GM19035 (cell line): ENCODE measurements around the gene CTAG2.
"Not testable (repeated sequence)": the region's sequence is repeated elsewhere in the genome, so short reads cannot be mapped to it uniquely, and the experiment has no call there.

Source experiments
- ATAC-seq: cut with Tn5 transposase; IDR thresholded peaks from one replicate; pipeline ENCODE4 v1.9.1; 2021; ENCODE audit not compliant: unreplicated experiment

Gene CTAG2

DNA sequence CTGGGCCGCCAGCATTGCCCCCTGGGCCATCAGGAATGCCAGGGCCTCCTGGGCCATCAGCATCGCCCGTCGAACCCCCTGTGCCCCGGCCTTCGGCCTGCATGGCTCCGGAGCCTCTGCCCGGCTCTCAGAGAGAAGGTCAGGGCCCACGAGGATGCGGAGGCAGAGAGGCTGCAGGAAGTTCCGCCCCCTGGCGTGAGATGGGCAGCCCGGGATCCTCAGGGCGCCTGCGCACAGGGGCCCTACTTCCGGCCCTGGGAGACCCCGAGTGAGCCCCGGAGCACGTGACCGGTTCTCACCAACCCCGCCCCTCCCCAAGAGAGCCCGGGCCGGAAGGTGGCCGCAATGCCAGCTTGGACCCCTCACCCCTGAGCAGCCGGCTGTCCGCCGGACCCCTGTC is at the start of gene CTAG2:
Gene CTAG2, minus strand, starts transcription at position 167 of the 400 bp plus-strand sequence. Its CDS starts 64 bp downstream, at position 103.
- not testable (repeated sequence) for ATAC-seq

- ATAC-seq = no peak
Measured at GRCh38 chrX:154698630-154699248, 45.4 kb upstream of the CTAG2 start.

DNA sequence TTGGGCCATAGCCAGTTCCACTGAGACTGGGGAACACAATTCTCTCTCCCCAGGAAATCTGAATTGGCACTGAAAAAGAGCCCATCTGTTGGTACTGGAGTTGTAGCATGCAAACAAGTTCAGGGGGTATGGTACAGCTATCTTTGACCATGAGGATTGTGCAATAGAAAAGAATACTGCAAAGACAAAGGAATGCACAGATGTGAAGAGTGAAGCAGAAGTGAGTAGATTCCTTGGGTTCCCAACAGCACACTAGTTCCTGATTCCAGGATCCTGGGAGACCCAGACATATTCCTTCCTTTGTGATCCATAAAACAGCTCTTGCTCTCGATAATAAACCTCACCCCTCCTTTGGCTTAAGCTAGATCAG is 43.3 kb upstream of the CTAG2 start:
- no peak for ATAC-seq

DNA sequence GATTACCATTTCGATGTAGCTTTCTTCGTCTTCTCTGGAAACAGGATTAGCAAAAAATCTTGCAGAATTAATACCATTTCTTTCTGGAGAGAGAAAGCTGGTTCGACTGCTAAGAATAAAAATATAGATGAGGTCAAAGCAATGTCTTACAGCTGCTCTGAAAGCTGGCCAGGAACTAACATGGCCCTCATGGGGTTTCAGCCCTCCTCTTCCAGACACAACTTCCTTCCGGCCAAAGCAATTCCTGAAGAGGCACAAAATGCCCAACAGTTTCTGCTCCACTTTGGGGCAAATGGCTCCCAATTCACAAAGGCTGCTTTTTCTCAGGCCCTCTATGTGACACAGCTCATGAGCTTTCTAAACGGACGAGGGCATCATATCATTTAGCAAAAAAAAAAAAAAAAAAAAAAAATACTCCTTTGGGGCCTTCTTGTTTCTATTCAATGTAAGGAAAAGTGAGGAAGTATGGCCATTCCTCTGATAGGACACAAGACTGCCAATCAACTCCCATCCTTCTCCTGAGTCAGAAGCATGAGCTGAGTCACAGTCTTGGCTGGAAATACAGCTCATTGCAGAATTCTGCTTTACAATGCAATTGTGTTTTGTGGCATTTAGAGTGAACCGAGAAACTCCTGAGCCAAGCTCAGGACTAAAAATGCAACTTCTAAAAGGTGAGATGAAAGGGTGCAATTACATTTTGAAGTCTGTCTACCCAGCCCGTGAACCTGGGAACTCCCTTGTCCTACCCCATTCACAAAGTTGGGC is 42.7 kb upstream of the CTAG2 start:
- no peak for ATAC-seq

DNA sequence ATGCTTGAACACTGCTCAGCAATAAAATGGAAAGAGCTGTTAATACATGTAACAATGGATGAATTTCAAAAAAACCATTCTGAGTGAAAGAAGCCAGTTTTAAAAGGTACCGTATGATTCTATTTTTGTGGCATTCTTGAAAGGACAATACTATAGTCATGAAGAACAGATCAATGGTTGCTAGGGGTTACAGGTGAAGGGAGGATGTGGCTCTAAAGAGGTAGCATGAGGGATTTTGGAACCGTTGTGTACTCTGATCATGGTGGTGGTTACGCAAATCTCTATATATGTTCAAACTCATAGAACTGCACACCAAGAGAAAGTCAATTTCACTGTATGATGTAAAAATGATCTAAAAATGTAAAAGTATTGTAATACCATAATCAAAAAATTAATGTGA is 40.0 kb upstream of the CTAG2 start:
- ATAC-seq = no peak

GRCh38 chrX:154690438-154690837 is 37.1 kb upstream of the CTAG2 start:
- ATAC-seq = not testable (repeated sequence)

DNA sequence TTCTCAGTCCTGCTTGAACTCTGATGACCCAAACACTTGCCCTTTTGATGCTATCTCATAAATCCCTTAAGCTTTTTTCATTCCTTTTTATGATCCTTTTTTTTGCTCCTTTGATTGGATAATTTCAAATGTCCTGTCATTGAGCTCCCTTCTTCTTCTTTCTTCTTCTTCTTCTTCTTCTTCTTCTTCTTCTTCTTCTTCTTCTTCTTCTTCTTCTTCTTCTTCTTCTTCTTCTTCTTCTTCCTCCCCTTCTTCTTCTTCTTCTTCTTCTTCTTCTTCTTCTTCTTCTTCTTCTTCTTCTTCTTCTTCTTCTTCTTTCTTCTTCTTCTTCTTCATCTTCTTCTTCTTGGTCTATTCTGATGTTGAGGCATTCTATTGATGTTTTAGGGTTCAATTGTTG is 18.7 kb upstream of the CTAG2 start:
- not testable (repeated sequence) for ATAC-seq

GRCh38 chrX:154670848-154671247 is 17.5 kb upstream of the CTAG2 start:
- ATAC-seq = not testable (repeated sequence)

DNA sequence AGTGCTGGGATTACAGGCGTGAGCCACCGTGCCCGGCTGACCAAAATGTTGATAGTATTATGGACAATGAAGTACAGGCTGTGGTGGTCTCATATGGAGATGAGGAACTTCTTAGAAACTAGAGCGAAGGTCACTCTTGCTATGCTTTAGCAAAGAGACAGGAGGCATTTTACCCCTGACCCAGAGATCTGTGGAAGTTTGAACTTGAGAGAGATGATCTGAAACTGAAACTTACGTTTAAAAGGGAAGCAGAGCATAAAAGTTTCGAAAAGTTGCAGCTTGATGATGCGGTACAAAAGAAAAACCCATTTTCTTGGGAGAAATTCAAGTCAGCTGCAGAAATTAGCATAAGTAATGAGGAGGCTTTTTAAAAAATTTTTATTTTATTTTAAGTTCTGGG is 8.5 kb upstream of the CTAG2 start:
- no peak for ATAC-seq

DNA sequence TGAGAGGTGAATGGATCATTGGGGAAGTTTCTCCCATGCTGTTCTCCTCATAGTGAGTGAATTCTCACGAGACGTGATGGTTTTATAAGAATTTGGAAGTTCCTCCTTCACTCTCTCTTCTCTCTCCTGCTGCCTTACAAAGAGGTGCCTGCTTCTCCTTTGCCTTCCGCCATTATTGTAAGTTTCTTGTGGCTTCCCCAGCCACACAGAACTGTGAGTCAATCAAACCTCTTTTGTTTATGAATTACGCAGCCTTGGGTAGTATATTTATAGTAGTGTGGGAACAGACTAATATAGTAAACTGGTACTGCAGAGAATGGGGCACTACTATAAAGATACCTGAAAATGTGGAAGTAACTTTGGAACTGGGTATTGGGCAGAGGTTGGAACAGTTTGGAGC is 7.8 kb upstream of the CTAG2 start:
- ATAC-seq = no peak

DNA sequence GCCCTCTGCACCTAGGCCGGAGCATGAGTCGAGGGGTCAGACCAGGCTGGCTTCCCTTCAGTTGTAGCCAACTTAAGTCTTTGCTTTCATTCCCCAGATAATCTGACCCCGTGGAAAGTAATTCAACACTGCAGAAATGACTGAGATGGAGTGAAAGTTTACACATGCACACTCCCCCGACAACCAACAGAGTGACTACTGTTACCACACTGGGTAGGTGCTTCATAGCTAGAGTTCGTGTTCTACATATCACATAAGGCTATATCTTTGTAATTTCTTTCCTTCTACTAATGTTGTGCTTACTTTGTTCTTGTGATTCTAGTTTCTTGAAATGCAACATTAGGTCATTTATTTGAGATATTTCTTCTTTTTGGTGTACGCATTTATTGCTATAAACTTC is 7.2 kb upstream of the CTAG2 start:
- ATAC-seq = no peak

GRCh38 chrX:154658957-154659356 is 5.6 kb upstream of the CTAG2 start:
- ATAC-seq = no peak

DNA sequence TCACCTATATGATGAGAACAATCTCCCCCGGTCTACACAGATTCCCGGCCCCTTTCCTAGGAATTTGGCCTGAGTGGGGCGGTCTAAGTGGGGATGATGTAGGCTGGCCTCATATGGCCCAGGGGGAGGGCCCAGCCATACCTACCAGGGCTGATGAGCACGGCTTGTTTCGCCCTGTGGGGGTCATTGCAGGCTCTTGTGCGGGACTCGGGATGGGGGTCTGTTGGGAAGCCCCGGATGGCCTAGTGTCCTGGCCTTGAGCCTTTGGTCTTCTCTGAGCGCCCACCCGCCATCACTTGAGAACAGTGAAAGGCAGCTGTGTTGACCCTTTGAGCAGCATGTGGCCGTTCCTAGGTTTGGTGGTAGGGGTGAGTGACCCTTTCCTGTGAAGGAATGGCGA is 4.8 kb upstream of the CTAG2 start:
- ATAC-seq = no peak

DNA sequence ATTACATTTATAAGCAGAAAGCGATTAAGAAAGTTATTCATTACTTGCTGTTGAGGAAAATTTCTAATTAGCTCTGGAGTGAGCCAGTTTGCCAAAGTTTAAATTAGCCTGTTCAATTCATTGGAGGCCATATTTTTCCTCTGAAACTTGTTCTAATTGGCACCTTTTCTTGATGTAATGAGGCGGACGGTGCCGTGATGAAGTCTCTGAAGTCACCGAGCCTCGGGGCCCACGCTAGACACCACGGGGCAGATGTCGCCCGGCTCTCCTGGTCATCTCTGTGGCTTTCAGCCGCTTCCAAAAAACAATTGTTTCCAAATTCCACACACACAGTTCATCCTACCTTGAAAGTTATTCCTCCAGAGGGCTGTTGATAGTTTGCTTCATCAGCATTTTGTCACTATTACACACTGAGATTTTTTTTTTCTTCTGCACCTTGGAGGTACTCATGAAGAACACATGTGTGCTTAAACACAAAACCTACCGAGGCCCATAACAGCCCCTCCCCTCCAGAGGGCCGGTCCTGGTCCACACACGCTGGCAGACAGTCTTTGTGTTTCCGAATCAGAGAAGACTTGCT is 3.9 kb upstream of the CTAG2 start:
- ATAC-seq = no peak

DNA sequence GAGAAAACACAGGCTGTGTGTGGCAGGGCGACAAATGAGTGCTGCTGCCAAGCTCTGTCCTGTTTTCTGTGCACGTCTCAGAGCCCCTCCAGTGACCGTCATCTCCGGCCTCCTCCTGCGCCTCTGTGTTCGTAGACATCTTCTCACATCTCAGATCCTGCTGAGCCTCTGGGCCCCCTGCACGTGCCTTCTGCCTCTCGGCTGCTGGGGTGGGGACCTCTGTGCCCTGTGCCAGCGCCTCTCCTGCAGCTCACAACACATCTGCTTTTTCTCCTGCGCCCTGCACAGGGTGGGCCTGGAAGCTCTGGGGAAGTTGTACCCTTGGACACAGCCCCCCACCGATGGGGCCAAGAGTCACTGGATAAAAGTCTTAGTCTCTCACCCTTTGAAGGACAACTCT is 2.4 kb upstream of the CTAG2 start:
- ATAC-seq = no peak

- no peak for ATAC-seq
Measured at GRCh38 chrX:154655346-154655745, 2.0 kb upstream of the CTAG2 start.

DNA sequence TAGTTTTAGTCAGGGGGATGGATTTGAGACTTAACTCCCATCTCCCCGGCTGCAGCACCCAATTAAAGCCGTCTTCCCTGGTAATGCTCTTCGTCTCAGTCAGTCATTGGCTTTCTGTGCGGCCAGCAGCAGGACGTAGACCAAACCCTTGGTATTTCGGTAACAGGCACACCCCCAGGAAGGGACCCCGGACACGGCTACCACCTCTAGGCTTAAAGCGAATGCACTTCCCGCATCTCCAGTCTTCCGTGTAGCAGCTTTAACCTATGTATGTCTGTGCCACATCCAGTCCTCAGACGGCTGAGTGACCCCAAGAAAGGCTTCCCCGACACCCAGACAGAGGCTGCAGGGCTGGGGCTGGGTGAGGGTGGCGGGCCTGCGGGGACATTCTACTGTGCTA is 1.5 kb upstream of the CTAG2 start:
- ATAC-seq = no peak

GRCh38 chrX:154654372-154654771 is 993 bp upstream of the CTAG2 start:
- no peak for ATAC-seq

DNA sequence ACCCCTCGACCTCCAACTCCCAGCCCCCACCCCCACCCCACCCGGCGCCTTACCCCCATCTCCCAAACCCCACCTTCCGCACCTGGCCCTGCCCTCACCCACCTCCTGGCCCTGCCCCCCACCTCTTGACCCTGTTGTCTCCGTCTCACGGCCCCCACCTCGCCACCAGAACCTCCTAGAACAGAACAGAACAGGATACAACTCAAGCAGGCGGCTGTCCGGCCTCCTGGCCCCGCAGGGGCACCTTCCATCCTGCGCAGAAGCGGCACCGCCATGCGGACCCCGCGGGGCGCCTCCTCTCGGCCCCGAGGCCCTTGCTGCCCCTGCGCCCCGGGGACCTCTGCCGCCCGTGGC is 354 bp downstream of the CTAG2 start:
- ATAC-seq = no peak

DNA sequence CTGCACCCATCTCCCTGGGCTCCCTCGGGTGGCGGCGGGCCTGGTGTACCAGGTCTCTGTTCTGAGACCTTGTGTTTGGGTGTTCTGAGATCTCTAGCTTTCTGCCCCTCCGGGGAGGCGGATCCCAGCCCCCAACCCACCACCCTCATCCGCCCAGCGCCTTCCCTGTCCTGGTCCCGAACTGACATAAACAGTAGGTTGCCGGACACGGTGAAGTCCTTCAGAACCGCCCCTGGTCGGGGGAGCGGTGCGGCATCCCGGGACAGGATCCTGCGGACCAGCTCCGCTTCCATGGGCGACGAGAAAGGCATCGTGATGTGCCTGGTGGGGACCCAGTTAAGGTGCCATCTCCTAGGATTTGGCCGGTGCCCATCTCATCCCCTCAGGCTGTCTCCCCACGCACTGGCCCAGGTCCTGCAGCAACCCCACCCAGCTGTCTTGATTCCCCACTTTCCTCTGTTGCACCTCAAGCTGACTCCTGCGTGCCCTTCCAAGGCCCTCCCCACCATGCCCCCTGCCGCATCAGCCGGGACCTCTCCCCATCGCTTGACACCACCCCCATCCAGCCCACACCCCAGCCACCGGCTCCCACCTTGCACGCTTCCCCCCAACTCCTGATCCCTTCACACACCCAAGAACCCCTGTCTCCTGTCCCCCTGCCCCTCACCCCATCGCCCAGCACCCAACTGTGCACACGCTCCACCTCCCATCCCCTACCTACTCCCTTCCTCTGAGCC is 900 bp downstream of the CTAG2 start:
- ATAC-seq = no peak

DNA sequence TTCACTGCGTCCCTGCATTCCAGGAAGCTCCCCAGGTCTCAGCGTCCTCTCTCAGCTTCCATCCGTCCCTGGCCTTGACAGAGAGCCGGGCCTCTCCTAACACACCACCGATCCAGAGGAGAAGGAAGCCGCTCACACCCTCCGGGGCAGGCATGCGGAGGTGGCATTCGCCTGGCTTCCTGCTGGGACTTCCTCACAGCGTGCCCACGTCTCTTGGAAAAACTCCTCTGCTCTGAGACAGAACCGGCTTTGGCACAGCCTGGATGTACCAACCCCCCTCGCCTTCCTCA is 3.2 kb downstream of the CTAG2 start:
- no peak for ATAC-seq
